GM08714 (cell line): ENCODE results near the gene GJB1.
"Not testable (repeated sequence)": the region's sequence is repeated elsewhere in the genome, so short reads cannot be mapped to it uniquely, and the experiment has no call there.

Source experiments
- H3K4me3 ChIP-seq: fragments of 200-500 bp; sonication (Bioruptor generic); 2 replicates; pipeline ENCODE4 v1.5.1; 2014; ENCODE audit warnings: mild to moderate bottlenecking, low read length, inconsistent platforms
- ZNF274 ChIP-seq: IDR thresholded peaks from 2 replicates; pipeline ENCODE4 v1.6.1; 2012; ENCODE audit warnings: mild to moderate bottlenecking, low read depth, low read length

Gene GJB1

DNA sequence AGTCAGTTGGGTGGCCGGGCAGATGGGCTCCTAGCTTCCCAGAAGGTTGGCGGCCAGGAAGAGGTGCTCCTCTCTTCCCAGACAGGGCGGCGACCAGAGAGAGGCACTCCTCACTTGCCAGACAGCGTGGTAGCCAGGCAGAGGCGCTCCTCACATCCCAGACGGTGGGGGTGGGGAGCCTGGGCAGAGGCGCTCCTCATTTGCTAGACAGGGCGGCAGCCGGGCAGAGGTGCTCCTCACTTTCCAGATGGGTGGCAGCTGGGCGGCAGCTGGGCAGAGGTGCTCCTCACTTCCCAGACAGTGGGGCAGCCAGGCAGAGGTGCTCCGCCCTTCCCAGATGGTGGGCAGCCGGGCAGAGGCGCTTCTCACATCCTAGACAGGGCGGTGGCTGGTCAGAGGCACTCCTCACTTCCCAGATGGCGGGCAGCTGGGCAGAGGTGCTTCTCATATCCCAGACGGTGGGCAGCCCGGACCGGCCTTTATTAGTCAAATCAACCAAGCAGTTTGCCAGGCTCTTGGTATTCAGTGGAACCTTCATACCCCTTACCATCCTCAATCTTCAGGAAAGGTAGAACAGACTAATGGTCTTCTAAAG lies 46.9 kb downstream of the GJB1 start:
- no peak for TF ChIP-seq ZNF274
- H3K4me3 ChIP-seq: no peak overlapping the region

DNA sequence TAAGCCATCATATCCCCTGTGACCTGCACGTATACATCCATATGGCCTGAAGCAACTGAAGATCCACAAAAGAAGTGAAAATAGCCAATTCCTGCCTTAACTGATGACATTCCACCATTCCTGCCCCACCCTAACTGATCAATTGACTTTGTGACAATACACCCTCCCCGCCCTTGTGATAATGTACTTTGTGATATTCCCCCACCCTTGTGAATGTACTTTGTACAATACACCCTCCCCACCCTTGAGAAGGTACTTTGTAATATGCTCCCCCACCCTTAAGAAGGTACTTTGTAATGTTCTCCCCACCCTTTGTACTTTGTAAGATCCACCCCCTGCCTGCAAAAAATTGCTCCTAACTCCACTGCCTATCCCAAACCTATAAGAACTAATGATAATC lies 49.3 kb downstream of the GJB1 start:
- not testable (repeated sequence) for H3K4me3 ChIP-seq
